K562 (cell line): ENCODE results near the gene CLTB. TPM values are rescaled to one million over a fixed set of nuclear protein-coding genes. Genes with fewer than 3 reads are reported as not detected.

Experiments
- HMG20B ChIP-seq: fragments of 250-450 bp; sonication (Bioruptor Pico); IDR thresholded peaks from 2 replicates; pipeline ENCODE4 v1.5.0; 2021; ENCODE audit warnings: mild to moderate bottlenecking
- HMGN3 ChIP-seq: IDR thresholded peaks from 2 replicates; pipeline ENCODE4 v1.6.1; 2011; ENCODE audit warnings: borderline replicate concordance, low read depth, mild to moderate bottlenecking, mixed read lengths, low read length; ENCODE audit not compliant: insufficient read length; ENCODE audit errors: extremely low read depth
- MIER1 ChIP-seq: fragments of 450-650 bp; IDR thresholded peaks from 2 replicates; pipeline ENCODE4 v1.6.1; 2016; ENCODE audit warnings: antibody characterized with exemption, mild to moderate bottlenecking, low read depth
- POLR2B ChIP-seq: fragments of 450-650 bp; IDR thresholded peaks from 2 replicates; pipeline ENCODE4 v1.6.1; 2018; ENCODE audit warnings: low read depth; ENCODE audit not compliant: partially characterized antibody
- SMARCC2 ChIP-seq: fragments of 450-650 bp; IDR thresholded peaks from 2 replicates; pipeline ENCODE4 v1.6.1; 2017; ENCODE audit warnings: antibody characterized with exemption, moderate library complexity, mild to moderate bottlenecking, low read depth
- ZNF174 ChIP-seq: fragments of 250-450 bp; sonication (Bioruptor Pico); IDR thresholded peaks from 2 replicates; pipeline ENCODE4 v1.4.0; 2020; ENCODE audit warnings: mild to moderate bottlenecking
- ZNF41 ChIP-seq: fragments of 250-450 bp; sonication (Bioruptor Pico); conservative IDR thresholded peaks from 2 replicates; pipeline ENCODE4 v1.4.0; 2020; ENCODE audit warnings: mild to moderate bottlenecking
- polyA plus RNA-seq, 8 experiments: library from polyadenylated mRNA; depleted of rRNA in 4 of 8; stranded (reverse) in 5 of 8; unstranded in 3 of 8; fragments of >200 nt; fragmentation: Nextera tagmentation in 2 of 8; fragmentation: Illumina TruSeq in 1 of 8; extraction: Ambion mirVana in 2 of 8; extraction: Trizol in 1 of 8; gene quantifications; 2 replicates each; pipeline versions ENCODE4 v1.2.1 to v1.2.3, GENCODE V29; 2011 to 2014; ENCODE audit warnings: inconsistent platforms in 1 of 8, missing spikeins in 1 of 8
- total RNA-seq, 7 experiments: library from RNA; depleted of rRNA in 6 of 7; stranded (reverse); fragments of >200 nt in 6 of 7; fragmentation: Illumina TruSeq in 2 of 7; extraction: Trizol in 2 of 7; gene quantifications; 2 replicates each; pipeline versions ENCODE4 v1.2.1 to v1.2.3, GENCODE V29; 2011 to 2021; ENCODE audit warnings: low replicate concordance in 1 of 7
- TF ChIP-seq, protein P1 (sequence below): fragments of 450-650 bp; IDR thresholded peaks from 2 replicates; pipeline ENCODE4 v1.6.1; 2016; ENCODE audit warnings: mild to moderate bottlenecking, moderate library complexity
- TF ChIP-seq, protein P2 (sequence below): fragments of 450-650 bp; IDR thresholded peaks from 2 replicates; pipeline ENCODE4 v1.6.1; 2017; ENCODE audit warnings: antibody characterized with exemption, mild to moderate bottlenecking

The CLTB gene
- total and polyA plus RNA-seq, 9 of the 15 experiments (the other 6 are each of a cell fraction or from before 2014, with no cell fraction given), result 1.8 to 117 (median 39.0) TPM

DNA sequence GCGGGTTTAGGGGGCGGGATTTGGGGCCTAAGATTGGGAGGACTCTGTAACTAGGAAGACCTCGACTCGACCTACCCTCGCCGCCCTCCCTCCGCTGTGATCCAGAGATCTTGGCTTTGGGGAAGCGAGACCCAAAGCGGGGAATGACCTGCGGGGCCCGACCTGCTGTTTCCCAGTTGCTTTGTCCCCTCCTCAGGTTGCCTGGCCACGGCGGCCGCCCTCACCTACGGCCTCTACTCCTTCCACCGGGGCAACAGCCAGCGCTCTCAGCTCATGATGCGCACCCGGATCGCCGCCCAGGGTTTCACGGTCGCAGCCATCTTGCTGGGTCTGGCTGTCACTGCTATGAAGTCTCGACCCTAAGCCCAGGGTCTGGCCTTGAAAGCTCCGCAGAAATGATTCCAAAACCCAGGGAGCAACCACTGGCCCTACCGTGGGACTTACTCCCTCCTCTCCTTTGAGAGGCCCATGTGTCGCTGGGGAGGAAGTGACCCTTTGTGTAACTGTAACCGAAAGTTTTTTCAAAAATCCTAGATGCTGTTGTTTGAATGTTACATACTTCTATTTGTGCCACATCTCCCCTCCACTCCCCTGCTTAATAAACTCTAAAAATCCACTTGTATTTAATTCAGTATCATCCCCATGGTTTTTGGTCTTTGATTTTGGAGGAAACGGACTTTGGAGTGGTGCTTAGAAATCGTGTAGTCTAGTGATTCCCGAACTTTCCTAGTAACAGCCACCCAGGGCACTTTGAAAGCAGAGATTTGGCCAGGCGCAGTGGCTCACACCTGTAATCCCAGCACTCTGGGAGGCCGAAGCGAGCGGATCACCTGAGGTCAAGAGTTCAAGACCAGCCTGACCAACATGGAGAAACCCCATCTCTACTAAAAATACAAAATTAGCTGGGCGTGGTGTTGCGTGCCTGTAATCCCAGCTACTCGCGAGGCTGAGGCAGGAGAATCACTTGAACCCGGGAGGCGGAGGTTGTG, 26.9 kb downstream of the CLTB start (continued):
- TF ChIP-seq, protein P1, sequence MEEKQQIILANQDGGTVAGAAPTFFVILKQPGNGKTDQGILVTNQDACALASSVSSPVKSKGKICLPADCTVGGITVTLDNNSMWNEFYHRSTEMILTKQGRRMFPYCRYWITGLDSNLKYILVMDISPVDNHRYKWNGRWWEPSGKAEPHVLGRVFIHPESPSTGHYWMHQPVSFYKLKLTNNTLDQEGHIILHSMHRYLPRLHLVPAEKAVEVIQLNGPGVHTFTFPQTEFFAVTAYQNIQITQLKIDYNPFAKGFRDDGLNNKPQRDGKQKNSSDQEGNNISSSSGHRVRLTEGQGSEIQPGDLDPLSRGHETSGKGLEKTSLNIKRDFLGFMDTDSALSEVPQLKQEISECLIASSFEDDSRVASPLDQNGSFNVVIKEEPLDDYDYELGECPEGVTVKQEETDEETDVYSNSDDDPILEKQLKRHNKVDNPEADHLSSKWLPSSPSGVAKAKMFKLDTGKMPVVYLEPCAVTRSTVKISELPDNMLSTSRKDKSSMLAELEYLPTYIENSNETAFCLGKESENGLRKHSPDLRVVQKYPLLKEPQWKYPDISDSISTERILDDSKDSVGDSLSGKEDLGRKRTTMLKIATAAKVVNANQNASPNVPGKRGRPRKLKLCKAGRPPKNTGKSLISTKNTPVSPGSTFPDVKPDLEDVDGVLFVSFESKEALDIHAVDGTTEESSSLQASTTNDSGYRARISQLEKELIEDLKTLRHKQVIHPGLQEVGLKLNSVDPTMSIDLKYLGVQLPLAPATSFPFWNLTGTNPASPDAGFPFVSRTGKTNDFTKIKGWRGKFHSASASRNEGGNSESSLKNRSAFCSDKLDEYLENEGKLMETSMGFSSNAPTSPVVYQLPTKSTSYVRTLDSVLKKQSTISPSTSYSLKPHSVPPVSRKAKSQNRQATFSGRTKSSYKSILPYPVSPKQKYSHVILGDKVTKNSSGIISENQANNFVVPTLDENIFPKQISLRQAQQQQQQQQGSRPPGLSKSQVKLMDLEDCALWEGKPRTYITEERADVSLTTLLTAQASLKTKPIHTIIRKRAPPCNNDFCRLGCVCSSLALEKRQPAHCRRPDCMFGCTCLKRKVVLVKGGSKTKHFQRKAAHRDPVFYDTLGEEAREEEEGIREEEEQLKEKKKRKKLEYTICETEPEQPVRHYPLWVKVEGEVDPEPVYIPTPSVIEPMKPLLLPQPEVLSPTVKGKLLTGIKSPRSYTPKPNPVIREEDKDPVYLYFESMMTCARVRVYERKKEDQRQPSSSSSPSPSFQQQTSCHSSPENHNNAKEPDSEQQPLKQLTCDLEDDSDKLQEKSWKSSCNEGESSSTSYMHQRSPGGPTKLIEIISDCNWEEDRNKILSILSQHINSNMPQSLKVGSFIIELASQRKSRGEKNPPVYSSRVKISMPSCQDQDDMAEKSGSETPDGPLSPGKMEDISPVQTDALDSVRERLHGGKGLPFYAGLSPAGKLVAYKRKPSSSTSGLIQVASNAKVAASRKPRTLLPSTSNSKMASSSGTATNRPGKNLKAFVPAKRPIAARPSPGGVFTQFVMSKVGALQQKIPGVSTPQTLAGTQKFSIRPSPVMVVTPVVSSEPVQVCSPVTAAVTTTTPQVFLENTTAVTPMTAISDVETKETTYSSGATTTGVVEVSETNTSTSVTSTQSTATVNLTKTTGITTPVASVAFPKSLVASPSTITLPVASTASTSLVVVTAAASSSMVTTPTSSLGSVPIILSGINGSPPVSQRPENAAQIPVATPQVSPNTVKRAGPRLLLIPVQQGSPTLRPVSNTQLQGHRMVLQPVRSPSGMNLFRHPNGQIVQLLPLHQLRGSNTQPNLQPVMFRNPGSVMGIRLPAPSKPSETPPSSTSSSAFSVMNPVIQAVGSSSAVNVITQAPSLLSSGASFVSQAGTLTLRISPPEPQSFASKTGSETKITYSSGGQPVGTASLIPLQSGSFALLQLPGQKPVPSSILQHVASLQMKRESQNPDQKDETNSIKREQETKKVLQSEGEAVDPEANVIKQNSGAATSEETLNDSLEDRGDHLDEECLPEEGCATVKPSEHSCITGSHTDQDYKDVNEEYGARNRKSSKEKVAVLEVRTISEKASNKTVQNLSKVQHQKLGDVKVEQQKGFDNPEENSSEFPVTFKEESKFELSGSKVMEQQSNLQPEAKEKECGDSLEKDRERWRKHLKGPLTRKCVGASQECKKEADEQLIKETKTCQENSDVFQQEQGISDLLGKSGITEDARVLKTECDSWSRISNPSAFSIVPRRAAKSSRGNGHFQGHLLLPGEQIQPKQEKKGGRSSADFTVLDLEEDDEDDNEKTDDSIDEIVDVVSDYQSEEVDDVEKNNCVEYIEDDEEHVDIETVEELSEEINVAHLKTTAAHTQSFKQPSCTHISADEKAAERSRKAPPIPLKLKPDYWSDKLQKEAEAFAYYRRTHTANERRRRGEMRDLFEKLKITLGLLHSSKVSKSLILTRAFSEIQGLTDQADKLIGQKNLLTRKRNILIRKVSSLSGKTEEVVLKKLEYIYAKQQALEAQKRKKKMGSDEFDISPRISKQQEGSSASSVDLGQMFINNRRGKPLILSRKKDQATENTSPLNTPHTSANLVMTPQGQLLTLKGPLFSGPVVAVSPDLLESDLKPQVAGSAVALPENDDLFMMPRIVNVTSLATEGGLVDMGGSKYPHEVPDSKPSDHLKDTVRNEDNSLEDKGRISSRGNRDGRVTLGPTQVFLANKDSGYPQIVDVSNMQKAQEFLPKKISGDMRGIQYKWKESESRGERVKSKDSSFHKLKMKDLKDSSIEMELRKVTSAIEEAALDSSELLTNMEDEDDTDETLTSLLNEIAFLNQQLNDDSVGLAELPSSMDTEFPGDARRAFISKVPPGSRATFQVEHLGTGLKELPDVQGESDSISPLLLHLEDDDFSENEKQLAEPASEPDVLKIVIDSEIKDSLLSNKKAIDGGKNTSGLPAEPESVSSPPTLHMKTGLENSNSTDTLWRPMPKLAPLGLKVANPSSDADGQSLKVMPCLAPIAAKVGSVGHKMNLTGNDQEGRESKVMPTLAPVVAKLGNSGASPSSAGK, result peak; percentile 23; the same call in 1 of the 2 replicates
- TF ChIP-seq HMGN3 (no peak), ZNF41 (CRISPR knock-in tag) (0 out of 2 replicates have a peak, but pooled peaks have one; percentile 21), HMG20B (no peak), MIER1 (peak; percentile 28; the same call in 1 of the 2 replicates), SMARCC2 (no peak), ZNF174 (no peak), POLR2B (peak; percentile 77)
- TF ChIP-seq, protein P2, sequence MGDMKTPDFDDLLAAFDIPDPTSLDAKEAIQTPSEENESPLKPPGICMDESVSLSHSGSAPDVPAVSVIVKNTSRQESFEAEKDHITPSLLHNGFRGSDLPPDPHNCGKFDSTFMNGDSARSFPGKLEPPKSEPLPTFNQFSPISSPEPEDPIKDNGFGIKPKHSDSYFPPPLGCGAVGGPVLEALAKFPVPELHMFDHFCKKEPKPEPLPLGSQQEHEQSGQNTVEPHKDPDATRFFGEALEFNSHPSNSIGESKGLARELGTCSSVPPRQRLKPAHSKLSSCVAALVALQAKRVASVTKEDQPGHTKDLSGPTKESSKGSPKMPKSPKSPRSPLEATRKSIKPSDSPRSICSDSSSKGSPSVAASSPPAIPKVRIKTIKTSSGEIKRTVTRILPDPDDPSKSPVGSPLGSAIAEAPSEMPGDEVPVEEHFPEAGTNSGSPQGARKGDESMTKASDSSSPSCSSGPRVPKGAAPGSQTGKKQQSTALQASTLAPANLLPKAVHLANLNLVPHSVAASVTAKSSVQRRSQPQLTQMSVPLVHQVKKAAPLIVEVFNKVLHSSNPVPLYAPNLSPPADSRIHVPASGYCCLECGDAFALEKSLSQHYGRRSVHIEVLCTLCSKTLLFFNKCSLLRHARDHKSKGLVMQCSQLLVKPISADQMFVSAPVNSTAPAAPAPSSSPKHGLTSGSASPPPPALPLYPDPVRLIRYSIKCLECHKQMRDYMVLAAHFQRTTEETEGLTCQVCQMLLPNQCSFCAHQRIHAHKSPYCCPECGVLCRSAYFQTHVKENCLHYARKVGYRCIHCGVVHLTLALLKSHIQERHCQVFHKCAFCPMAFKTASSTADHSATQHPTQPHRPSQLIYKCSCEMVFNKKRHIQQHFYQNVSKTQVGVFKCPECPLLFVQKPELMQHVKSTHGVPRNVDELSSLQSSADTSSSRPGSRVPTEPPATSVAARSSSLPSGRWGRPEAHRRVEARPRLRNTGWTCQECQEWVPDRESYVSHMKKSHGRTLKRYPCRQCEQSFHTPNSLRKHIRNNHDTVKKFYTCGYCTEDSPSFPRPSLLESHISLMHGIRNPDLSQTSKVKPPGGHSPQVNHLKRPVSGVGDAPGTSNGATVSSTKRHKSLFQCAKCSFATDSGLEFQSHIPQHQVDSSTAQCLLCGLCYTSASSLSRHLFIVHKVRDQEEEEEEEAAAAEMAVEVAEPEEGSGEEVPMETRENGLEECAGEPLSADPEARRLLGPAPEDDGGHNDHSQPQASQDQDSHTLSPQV, result 0 out of 2 replicates have a peak, but pooled peaks have one; percentile 28
